GM21423 (cell line): ENCODE results near the gene PRPF18.

Experiments
- ATAC-seq: cut with Tn5 transposase; IDR thresholded peaks from one replicate; pipeline ENCODE4 v1.9.1; 2021; ENCODE audit warnings: mild to moderate bottlenecking, moderate library complexity; ENCODE audit not compliant: unreplicated experiment

PRPF18 gene

GRCh38 chr10:13665516-13666262, 78.9 kb downstream of the PRPF18 start:
- no peak for ATAC-seq

GRCh38 chr10:13668126-13668525, 81.4 kb downstream of the PRPF18 start:
- ATAC-seq, result no peak

GRCh38 chr10:13669182-13669855, 82.6 kb downstream of the PRPF18 start:
- ATAC-seq, result no peak

DNA sequence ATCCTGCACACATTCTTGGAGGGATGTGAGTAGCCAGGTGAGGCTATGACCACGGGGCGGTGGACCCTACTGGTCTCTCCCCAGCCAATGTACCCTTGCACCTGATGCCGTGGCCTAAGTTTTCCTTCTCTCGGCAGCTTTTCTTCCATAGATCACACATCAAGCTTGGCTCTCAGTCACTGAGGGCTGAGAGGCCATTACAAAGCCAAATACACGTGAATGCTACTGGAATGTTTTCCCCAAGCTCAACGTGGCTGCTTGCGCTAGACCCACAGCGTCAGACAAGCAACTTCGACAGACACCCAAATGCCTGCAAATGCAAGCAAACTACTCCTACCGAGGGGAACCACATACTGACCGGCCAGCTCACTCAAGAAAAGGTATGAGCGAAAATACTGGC, 83.1 kb downstream of the PRPF18 start:
- ATAC-seq, result no peak

DNA sequence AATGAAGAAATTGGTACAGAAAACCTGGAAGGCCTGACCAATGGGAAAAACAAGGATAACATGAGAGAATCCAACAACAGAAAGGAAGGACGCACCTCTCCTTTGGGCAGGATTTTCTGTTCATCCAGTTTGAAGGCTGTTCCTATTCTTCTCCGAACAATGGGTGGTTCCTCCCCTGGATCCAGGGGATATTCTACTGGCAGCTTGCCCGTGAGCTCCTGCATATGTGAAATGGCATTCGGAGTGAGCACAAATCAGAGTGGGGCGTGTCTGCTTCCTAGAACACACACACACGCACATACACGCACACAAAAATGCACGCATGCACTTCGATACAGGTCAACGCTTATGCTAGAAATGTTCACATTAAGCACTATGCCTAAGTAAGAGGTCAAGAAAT, 83.5 kb downstream of the PRPF18 start:
- ATAC-seq, result no peak

DNA sequence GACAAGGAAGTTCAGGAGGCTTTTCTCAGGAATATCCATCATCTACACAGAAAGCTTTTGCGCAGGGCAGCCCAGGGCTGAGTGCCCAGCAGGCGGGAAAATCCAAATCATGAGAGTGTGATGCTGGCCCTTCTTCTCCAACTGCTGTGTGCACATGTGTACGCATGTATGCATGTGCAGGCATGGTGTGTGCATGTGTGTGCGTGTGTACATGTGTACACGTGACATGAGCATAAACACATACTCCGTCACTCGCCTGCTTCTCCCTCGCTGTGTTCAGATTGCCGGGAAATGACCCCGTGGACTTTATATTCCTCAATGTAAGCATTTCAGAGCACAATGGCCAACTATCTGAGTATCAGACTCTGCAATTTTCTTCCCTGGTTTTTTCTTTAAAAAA, 85.1 kb downstream of the PRPF18 start:
- ATAC-seq, result no peak

GRCh38 chr10:13672548-13672947, 85.8 kb downstream of the PRPF18 start:
- no peak for ATAC-seq

DNA sequence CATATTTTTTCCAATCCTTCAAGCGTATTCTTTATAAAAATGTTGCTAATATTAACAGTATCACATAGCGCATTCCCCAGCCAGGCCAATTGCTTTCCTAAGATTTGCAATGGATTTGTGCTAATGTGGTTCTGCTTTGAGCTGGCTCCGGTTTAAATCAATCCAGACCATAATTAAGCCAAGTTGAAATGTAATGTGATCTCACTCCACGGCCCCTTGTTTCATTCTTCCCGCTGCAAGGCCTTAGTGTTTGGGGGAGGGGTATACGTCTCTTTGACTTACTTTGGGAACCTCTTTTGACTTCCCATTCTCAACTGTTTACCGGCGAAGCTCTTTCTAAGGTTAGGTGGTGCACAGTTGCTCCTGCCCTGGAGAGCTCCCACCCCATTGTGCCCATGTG, 86.4 kb downstream of the PRPF18 start:
- ATAC-seq, result no peak

GRCh38 chr10:13674645-13675588, 88.2 kb downstream of the PRPF18 start:
- ATAC-seq, result no peak

- ATAC-seq, result no peak
Observed at GRCh38 chr10:13678101-13678843, 91.5 kb downstream of the PRPF18 start.
